MCF 10A (cell line): ENCODE results near the gene MYD88. TPM values are rescaled to one million over a fixed set of nuclear protein-coding genes. Genes with fewer than 3 reads are reported as not detected.

Experiments
- BruUV-seq: library from RNA; stranded (reverse); fragments of 400-500 nt; replicated peaks from 2 replicates; lab custom pipeline; 2021; lab: Mats Ljungman, UMichigan
- CTCF ChIA-PET: fragments of 300-600 bp; sonication (Branson Sonifier 250); formaldehyde crosslinking; extraction: SDS; loops from one replicate; lab custom pipeline; 2021; ENCODE audit warnings: antibody characterized with exemption, inconsistent platforms; lab: Yijun Ruan, JAX
- POLR2A ChIA-PET: fragments of 300-600, 350-650 bp; sonication (Branson Sonifier 250); formaldehyde crosslinking; extraction: SDS; loops from one replicate; lab custom pipeline; 2020; ENCODE audit warnings: antibody characterized with exemption, inconsistent platforms; lab: Yijun Ruan, JAX
- DNase-seq: peaks from one replicate; pipeline ENCODE4 v3.0.0-alpha.2; 2018; ENCODE audit not compliant: unreplicated experiment
- H3K27ac Mint-ChIP-seq: one replicate; pipeline ENCODE4 v1.8.0; 2022; ENCODE audit warnings: mild to moderate bottlenecking, low read depth, mixed read lengths; ENCODE audit not compliant: unreplicated experiment
- H3K27me3 Mint-ChIP-seq: one replicate; pipeline ENCODE4 v1.8.0; 2022; ENCODE audit warnings: mixed read lengths; ENCODE audit not compliant: insufficient read depth, unreplicated experiment
- H3K36me3 Mint-ChIP-seq: one replicate; pipeline ENCODE4 v1.8.0; 2022; ENCODE audit warnings: mild to moderate bottlenecking, moderate library complexity, mixed read lengths; ENCODE audit not compliant: insufficient read depth, unreplicated experiment
- H3K4me1 Mint-ChIP-seq: one replicate; pipeline ENCODE4 v1.8.0; 2022; ENCODE audit warnings: mixed read lengths; ENCODE audit not compliant: insufficient read depth, unreplicated experiment
- H3K4me3 Mint-ChIP-seq: one replicate; pipeline ENCODE4 v1.8.0; 2022; ENCODE audit warnings: mild to moderate bottlenecking, moderate library complexity, mixed read lengths; ENCODE audit not compliant: unreplicated experiment
- H3K9me3 Mint-ChIP-seq: one replicate; pipeline ENCODE4 v1.8.0; 2022; ENCODE audit warnings: mixed read lengths; ENCODE audit not compliant: unreplicated experiment
- intact Hi-C: fragments of 100-400 bp; cut with micrococcal nuclease; formaldehyde crosslinking; loops from 2 replicates; pipeline ENCODE4 v1.14.1; 2022
- total RNA-seq: library from RNA; stranded (reverse); gene quantifications from 2 replicates; pipeline ENCODE4 v1.2.3, GENCODE V29; 2022
- TF ChIP-seq, protein P1 (sequence below): fragments of 200-600 bp; IDR thresholded peaks from one replicate; pipeline ENCODE4 v1.8.0; 2022; ENCODE audit warnings: antibody characterized with exemption, mild to moderate bottlenecking; ENCODE audit not compliant: unreplicated experiment

Gene MYD88
- total RNA-seq, 1 experiment from 2014 or later = 19.7 TPM

DNA sequence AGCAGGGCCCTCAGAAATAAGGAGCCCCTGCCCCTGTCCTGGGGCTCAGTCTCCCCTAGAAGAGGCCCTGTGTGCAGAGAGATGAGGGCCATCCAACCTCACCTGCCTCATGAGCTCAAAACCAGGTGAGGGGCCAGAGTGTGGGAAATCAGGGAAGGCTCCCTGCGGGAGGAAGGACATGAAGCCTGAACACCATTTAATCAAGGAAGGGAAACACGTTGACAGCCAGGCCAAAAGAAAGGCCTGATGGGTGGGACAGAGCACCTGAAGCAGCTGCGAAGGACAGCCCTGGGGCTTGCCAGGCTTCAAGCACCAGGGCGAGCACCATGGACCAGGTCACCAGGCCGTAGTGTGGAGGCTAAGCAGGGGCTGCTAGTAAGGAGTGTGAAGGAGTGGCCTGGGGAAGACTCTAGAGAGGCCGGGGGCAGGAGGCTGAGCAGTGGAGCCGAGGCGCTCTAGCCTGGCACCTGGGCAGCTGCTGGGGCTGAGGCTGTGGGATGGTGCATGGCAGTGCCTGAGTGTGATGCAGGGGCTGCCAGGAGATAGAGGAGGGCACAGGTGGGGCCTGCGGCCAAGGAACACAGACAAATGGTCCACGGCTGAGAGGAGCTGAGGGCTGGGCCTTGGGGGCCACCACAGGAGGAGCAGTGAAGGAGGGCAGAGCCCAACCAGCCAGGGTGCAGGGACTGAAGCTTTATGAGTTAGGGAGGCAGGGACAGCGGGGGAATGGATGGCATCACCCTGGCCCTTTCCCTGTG is 17.6 kb upstream of the MYD88 start:
- peaks cover 13% of the 10 kb centered on the region for H3K4me1 Mint-ChIP-seq
- TF ChIP-seq, protein P1, sequence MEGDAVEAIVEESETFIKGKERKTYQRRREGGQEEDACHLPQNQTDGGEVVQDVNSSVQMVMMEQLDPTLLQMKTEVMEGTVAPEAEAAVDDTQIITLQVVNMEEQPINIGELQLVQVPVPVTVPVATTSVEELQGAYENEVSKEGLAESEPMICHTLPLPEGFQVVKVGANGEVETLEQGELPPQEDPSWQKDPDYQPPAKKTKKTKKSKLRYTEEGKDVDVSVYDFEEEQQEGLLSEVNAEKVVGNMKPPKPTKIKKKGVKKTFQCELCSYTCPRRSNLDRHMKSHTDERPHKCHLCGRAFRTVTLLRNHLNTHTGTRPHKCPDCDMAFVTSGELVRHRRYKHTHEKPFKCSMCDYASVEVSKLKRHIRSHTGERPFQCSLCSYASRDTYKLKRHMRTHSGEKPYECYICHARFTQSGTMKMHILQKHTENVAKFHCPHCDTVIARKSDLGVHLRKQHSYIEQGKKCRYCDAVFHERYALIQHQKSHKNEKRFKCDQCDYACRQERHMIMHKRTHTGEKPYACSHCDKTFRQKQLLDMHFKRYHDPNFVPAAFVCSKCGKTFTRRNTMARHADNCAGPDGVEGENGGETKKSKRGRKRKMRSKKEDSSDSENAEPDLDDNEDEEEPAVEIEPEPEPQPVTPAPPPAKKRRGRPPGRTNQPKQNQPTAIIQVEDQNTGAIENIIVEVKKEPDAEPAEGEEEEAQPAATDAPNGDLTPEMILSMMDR = no peak
- peaks cover 47% of the 10 kb centered on the region for H3K36me3 Mint-ChIP-seq
- CTCF ChIA-PET = interaction anchor here (0.6 to 4.4 kb wide), 6 partner anchors 10 to 224 kb away, joined by 3 to 33 read pairs (median 5); partner anchors contain the start of gene XYLB
- no peak overlapping the region for H3K27ac Mint-ChIP-seq
- peaks cover 1% of the 10 kb centered on the region for H3K27me3 Mint-ChIP-seq
- no peak for DNase-seq
- intact Hi-C loops = no loop called here
- H3K4me3 Mint-ChIP-seq = no peak overlapping the region
- H3K9me3 Mint-ChIP-seq = no peaks in the 10 kb centered on the region
- POLR2A ChIA-PET = interaction anchor here (0.6 to 2.0 kb wide), 2 partner anchors 16 to 33 kb away, joined by 3 to 6 read pairs; partner anchors contain the start of gene ACAA1
- BruUV-seq = no TSS peak

DNA sequence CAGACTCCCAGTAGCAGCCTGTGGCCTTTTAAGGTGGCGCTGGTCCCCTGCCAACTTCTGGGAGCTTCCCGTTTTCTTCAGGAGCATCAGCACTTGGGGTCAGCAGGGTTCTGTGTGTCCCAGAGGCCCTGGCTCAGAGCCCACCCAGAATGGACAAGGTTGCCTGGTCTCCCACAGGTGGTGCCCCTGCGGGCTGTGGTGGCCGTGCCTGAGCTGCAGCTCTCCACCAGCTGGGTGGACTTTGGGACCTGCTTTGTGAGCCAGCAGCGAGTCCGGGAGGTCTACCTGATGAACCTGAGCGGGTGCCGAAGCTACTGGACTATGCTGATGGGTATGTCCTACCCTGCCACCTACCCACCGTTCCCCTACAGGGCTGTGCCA is 17.0 kb upstream of the MYD88 start:
- no peak overlapping the region for H3K4me3 Mint-ChIP-seq
- H3K4me1 Mint-ChIP-seq = peaks cover 13% of the 10 kb centered on the region
- intact Hi-C loops = no loop called here
- ChIA-PET POLR2A (interaction anchor here (2.0 kb wide), 1 partner anchor 15 kb away, joined by 6 read pairs; the partner anchor contains the start of gene ACAA1), CTCF (interaction anchor here (0.6 to 1.8 kb wide), 5 partner anchors 9 to 225 kb away, joined by 3 to 7 read pairs (median 3); partner anchors contain the start of gene XYLB)
- BruUV-seq = no TSS peak
- peaks cover 53% of the 10 kb centered on the region for H3K36me3 Mint-ChIP-seq
- no peaks in the 10 kb centered on the region for H3K27me3 Mint-ChIP-seq
- no peak for DNase-seq
- TF ChIP-seq, protein P1 = no peak
- H3K9me3 Mint-ChIP-seq = no peaks in the 10 kb centered on the region
- no peak overlapping the region for H3K27ac Mint-ChIP-seq

DNA sequence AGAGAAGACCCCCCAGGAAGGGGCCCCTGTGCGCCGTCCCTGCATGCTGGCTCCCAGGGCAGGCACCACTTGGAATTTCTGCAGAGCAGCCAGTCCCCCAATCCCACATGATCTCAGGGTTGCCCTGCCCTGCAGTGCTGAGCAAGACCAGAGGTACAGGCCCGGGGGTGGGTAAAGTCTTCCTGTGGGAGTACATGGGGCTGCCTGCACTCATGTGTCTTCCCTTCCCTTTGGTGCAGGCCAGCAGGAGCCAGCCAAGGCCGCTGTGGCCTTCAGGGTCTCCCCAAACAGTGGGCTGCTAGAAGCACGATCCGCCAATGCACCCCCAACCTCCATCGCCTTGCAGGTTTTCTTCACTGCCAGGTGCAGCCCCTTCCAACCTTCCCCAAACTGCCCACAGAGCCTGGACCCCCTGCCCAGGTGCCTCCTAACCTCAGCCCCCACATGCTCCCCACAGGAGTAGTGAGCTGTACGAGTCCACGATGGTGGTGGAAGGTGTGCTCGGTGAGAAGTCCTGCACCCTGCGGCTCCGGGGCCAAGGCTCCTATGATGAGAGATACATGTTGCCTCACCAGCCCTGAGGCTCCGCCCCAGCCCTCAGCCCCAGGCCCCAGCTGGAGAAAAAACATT is 16.5 kb upstream of the MYD88 start:
- H3K9me3 Mint-ChIP-seq = no peaks in the 10 kb centered on the region
- no peak for DNase-seq
- peaks cover 13% of the 10 kb centered on the region for H3K4me1 Mint-ChIP-seq
- H3K27ac Mint-ChIP-seq = no peak overlapping the region
- peaks cover 58% of the 10 kb centered on the region for H3K36me3 Mint-ChIP-seq
- no peak overlapping the region for H3K4me3 Mint-ChIP-seq
- ChIA-PET POLR2A (no interaction called here), CTCF (interaction anchor here (0.6 to 1.8 kb wide), 4 partner anchors 9 to 225 kb away, joined by 3 to 7 read pairs (median 4); partner anchors contain the start of gene XYLB)
- TF ChIP-seq, protein P1 = no peak
- BruUV-seq = no TSS peak
- intact Hi-C loops = no loop called here
- H3K27me3 Mint-ChIP-seq = no peaks in the 10 kb centered on the region

- ChIA-PET CTCF (interaction anchor here (1.4 to 1.8 kb wide), 3 partner anchors 8 to 224 kb away, joined by 3 to 7 read pairs (median 3); partner anchors contain the start of gene XYLB), POLR2A (no interaction called here)
- H3K4me1 Mint-ChIP-seq = peaks cover 13% of the 10 kb centered on the region
- H3K36me3 Mint-ChIP-seq = peaks cover 59% of the 10 kb centered on the region
- H3K27ac Mint-ChIP-seq = no peak overlapping the region
- no peak for DNase-seq
- TF ChIP-seq, protein P1 = no peak
- no peak overlapping the region for H3K4me3 Mint-ChIP-seq
- BruUV-seq = no TSS peak
- H3K27me3 Mint-ChIP-seq = no peaks in the 10 kb centered on the region
- no peaks in the 10 kb centered on the region for H3K9me3 Mint-ChIP-seq
- intact Hi-C loops = no loop called here
Measured at GRCh38 chr3:38122712-38123290, 15.7 kb upstream of the MYD88 start.
